Ishikawa (cell line): Measurements from ENCODE around the gene ZNF239.

ENCODE experiments used
- CEBPB ChIP-seq: IDR thresholded peaks from 2 replicates; pipeline ENCODE4 v1.6.1; 2012
- CREB1 ChIP-seq: IDR thresholded peaks from 2 replicates; pipeline ENCODE4 v1.6.1; 2012; ENCODE audit warnings: low read depth
- EGR1 ChIP-seq: IDR thresholded peaks from 2 replicates; pipeline ENCODE4 v1.6.1; 2012
- EP300 ChIP-seq: IDR thresholded peaks from 2 replicates; pipeline ENCODE4 v1.6.1; 2012; ENCODE audit warnings: borderline replicate concordance
- FOXM1 ChIP-seq: IDR thresholded peaks from 2 replicates; pipeline ENCODE4 v1.6.1; 2012; ENCODE audit warnings: low read depth, borderline replicate concordance
- MAX ChIP-seq: IDR thresholded peaks from 2 replicates; pipeline ENCODE4 v1.6.1; 2012
- NFIC ChIP-seq: IDR thresholded peaks from 2 replicates; pipeline ENCODE4 v1.6.1; 2012
- RAD21 ChIP-seq: IDR thresholded peaks from 2 replicates; pipeline ENCODE4 v1.6.1; 2012; ENCODE audit warnings: low read depth
- REST ChIP-seq: IDR thresholded peaks from 2 replicates; pipeline ENCODE4 v1.6.1; 2012; ENCODE audit warnings: low read depth, mild to moderate bottlenecking
- TAF1 ChIP-seq: IDR thresholded peaks from 2 replicates; pipeline ENCODE4 v1.6.1; 2012; ENCODE audit warnings: low read depth, mild to moderate bottlenecking
- TCF12 ChIP-seq: IDR thresholded peaks from 2 replicates; pipeline ENCODE4 v1.6.1; 2012; ENCODE audit warnings: low read depth
- TEAD4 ChIP-seq: IDR thresholded peaks from 2 replicates; pipeline ENCODE4 v1.6.1; 2012
- USF1 ChIP-seq: IDR thresholded peaks from 2 replicates; pipeline ENCODE4 v1.6.1; 2012
- YY1 ChIP-seq: IDR thresholded peaks from 2 replicates; pipeline ENCODE4 v1.6.1; 2012; ENCODE audit warnings: low read depth
- ZBTB7A ChIP-seq: IDR thresholded peaks from 2 replicates; pipeline ENCODE4 v1.6.1; 2012; ENCODE audit warnings: low read depth

Gene ZNF239

GRCh38 chr10:43616697-43617370 lies 42.4 kb upstream of the ZNF239 start:
- TF ChIP-seq ZBTB7A, result no peak
- no peak for TF ChIP-seq EGR1
- TF ChIP-seq NFIC, result no peak
- TF ChIP-seq YY1, result no peak
- no peak for TF ChIP-seq CREB1
- TF ChIP-seq RAD21, result no peak
- no peak for TF ChIP-seq FOXM1
- TF ChIP-seq CEBPB, result no peak
- TF ChIP-seq USF1, result no peak
- TF ChIP-seq REST, result no peak
- no peak for TF ChIP-seq EP300
- no peak for TF ChIP-seq MAX
- no peak for TF ChIP-seq TAF1
- no peak for TF ChIP-seq TCF12
- TF ChIP-seq TEAD4, result no peak

- TF ChIP-seq YY1, result no peak
- no peak for TF ChIP-seq CEBPB
- no peak for TF ChIP-seq CREB1
- TF ChIP-seq EP300, result no peak
- TF ChIP-seq NFIC, result no peak
- TF ChIP-seq USF1, result no peak
- no peak for TF ChIP-seq MAX
- TF ChIP-seq TEAD4, result no peak
- no peak for TF ChIP-seq EGR1
- TF ChIP-seq RAD21, result no peak
- TF ChIP-seq ZBTB7A, result no peak
Measured at GRCh38 chr10:43610636-43611035, 36.2 kb upstream of the ZNF239 start.

GRCh38 chr10:43607199-43607573 lies 32.8 kb upstream of the ZNF239 start:
- TF ChIP-seq TCF12 (no peak), RAD21 (no peak), CEBPB (no peak), USF1 (no peak), EP300 (no peak), YY1 (no peak), TEAD4 (no peak), EGR1 (no peak), CREB1 (no peak), ZBTB7A (no peak), REST (no peak), MAX (no peak), TAF1 (no peak)

- TF ChIP-seq REST (no peak), TAF1 (peak; percentile 81), USF1 (peak; percentile 52), NFIC (0 out of 2 replicates have a peak, but pooled peaks have one; percentile 25), MAX (peak; percentile 94)
Measured at GRCh38 chr10:43606323-43607198, 32.1 kb upstream of the ZNF239 start, which contains the start of gene ZNF485. ZNF485 (plus strand) TSS chr10:43606438; CDS start chr10:43607051, 613 bp downstream.
